ENCODE measurements around the gene WNT11.
"Not testable (repeated sequence)": the region's sequence is repeated elsewhere in the genome, so short reads cannot be mapped to it uniquely, and the experiment has no call there.

WNT11 gene

DNA sequence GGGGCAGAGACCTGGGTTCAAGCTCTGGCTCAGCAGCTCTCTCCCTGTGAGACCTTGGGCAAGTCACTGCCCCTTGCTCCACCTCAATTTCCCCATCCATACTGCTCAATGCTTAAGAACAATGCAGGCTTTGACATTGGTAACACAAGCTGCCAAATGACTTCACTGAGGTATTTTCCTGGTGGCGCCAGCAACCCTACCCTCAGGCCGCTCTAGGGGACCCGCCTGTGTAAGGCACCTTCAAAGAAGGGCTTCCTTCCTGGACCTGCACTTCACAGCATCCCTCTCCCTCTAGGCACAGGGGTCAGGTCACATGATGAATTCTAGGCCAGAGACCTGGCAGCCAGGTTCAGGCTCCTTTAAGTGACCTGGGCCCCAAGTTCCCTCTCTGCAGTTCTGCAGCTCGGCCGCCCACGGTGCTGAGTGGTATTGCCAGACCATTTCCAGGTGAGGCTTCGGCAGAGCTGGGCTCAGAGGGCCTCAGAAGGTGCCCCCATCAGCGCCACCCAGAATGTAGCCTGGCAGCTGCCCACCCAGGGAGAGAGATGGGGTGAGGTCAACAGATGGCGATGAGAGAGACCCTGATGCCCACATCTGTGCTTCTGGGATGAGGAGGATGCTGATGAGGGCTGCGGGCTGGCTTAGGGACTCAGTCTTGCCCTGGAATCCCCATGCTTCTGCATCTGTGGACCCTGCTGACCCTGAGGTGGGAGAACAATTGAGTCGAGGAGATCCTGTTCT, 4.5 kb downstream of the WNT11 start:
- no peak for DNase-seq (ENCODE audit: low spot score)

DNA sequence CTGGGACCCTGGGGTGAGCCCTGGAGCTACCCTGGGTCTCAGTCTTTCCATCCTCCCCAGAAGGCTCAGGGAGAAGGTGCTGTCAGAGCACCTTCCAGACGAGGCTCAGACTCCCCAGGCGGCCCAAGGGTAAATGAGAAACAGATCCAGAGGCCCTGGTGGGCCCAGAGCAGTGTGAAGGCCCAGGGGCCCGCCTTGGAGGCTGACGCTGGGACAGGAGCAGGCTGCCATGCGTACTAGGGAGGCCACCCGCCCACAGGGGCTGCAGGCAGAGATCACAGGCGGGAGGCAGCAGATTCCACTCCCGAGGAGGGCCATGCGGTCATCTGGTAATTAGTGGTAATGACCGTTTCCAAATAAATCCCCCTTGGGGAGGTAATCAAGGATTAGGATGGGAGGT, 5.2 kb downstream of the WNT11 start:
- no peak for DNase-seq (ENCODE audit: low spot score)

DNA sequence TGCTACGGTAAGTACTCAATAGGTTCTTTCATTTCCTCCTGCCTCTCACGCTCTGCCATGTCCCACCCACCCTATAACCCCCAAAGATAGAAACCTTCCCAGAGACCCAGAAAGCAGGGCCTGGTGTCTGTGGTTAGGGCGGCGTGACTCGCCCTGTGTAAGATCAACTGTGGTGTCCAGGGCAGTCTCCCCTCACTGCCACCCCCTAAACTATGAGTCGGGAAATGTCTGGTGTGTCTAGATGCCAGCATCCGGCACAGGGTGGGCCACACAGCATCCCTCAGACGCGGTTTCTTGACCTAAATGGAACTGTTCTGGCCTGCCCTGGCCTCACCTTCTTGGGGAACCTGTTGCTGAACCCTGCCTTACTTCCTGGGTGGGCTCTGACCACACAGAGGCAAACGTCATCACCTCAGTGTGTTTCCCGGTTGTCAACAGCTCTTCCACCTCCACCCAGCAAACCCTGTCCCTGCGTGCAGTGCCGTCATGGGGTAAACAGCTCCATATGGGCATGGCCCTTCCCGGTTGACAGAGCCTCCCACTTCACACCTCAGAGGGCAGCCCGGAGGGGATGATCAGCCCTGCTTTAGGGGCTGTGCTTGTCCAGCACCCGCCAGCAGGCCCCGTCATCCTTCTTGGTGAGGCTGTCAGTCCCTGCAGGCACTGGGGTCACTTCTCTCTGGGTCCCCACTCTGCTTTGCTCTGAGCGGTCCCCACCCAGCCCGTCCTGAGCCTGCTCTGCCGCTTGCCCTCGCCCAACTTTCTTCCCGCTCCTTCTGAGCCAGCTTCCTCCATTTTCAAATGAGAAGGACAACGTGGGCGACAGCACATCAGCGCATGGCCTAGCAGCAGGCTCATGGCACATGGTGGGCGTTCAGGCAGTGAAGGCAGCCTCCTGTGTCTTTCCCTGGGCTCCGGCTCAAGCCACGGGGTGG, 6.0 kb downstream of the WNT11 start:
- DNase-seq (ENCODE audit: low spot score), result no peak

DNA sequence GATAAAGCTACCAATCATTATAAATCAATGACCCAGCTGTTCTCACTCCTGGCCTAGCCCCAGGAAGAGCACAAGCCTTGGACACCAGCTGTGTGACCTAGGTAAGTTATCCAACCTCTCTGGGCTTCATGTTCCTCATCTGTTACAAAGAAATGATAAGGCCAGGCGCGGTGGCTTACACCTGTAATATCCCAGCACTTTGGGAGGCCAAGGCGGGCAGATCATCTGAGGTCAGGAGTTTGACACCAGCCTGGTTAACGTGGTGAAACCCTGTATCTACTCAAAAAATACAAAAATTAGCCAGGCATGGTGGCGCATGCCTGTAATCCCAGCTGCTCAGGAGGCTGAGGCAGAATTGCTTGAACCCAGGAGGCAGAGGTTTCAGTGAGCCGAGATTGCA, 7.6 kb downstream of the WNT11 start:
- DNase-seq (ENCODE audit: low spot score), result not testable (repeated sequence)

DNA sequence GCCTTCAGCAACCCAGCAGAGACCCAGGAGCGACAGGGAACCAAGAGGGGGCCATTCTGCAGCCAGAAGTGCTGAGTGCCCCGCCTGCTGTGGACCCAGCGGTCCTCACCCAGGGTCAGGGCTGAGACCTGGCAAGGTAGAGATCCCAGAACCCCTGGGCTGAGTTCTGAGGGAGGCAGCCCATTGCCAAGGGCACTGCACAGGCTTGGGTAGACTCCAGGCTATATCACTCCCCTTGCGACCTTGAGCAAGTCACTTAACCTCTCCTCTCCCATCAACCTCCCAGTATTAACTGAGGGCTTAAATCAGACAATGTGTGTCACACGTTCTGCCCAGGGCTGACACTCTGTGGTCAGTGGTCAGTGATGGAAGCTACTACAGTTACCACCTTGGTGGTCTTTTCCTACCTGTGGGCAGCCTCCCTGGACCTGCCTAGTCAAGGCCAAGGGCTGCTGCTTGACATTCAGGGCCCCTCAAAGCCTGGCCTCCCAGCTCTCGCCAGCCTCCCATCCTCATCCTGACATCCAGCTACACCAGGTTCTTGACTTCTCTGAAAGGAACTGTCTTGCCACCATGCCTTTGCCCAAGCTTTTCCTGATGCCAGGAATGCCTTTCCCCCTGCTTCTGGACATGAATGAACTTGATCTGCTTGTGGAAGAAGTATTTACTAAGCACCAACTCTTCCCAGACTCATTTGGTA, 8.2 kb downstream of the WNT11 start:
- DNase-seq (ENCODE audit: low spot score), result no peak

DNA sequence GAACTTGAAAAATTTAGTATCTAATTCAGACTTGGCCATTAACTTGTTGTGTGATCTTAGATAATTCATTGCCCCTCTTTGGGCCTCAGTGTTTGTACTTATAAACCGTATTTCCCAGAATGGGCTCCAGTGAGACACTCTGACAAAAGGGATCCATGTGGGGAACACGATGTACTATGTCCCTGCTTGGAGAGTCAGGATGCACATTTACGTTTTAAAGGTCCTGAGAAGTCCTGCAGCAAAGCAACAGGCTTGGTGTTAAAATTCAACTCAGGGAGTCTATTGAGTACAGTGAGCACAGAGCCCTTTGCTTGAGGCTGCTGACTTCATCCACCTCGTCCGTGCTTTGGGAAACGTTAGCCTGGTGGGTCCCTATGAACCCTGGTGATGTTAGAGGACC, 9.0 kb downstream of the WNT11 start:
- no peak for DNase-seq (ENCODE audit: low spot score)

DNA sequence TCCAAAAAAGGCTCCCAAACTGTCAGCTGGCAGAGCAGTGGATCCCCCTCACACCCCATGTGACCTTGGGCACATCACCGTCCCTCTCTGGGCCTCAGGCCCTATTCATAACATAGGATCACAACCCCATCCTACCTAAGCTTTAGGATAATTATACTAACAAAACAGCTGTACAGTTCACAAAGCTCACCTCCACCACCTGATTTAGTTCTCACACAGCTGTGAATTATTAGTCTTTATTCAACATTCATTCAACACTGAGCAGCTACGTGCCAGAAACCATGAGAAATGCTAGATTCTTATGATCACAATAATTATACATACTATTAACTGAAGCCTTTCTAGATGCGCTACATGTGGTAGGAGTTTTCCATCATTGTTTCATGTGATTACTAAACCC, 9.5 kb downstream of the WNT11 start:
- no peak for DNase-seq (ENCODE audit: low spot score)

DNA sequence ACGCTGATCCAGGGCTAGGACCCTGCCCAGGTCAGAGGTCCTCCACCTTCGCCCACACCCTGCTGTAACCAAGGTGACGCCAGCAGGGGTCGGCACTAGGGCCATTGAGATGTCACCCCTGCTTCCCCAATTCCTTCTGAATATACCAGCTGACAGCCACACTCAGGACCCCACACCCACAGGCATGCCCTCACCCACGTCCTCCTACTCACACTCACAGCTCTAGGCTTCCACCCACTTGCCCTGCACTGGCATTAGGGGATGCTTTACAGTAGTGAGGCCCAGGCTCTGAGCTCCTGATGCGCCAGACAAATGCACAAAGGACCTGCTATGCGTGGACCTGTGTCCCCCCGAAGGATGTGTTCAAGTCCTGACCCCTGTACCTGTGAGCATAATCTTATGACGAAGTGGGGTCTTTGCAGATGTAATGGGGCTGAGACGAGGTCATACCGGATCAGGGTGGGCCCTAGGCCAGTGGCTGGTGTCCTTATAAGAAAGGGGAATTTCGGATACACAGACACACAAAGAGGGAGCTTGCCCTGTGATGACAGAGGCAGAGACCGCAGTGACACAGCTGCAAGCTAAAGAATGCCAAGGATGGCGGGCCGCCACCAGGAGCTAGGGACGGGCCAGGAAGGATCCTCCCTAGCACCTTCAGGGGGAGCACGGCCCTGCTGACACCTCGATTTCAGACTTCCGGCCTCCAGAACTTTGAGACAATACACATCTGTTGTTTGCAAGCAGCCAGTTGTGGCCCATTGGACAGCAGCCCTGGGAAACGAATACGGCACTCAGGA, 11.2 kb downstream of the WNT11 start:
- no peak for DNase-seq (ENCODE audit: low spot score)

DNA sequence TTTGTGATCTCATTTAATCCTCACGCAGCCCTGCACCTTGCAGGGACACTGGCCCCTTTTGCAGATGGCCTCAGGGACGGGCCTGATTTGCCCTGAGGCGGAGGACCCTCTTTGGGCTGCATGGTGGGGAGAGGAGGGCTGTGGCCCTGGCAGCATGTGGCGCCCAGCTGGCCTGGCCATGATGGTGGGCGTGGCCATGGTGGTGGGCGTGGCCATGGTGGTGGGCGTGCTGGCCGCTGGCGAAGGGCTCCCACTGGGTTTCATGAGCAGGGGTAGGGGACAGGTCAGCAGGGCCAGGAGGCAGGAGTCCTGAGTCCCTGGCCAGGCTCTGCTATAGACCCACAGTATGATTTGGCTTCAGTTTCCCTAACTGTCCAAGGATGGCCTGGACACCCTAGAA, 13.1 kb downstream of the WNT11 start:
- DNase-seq (ENCODE audit: low spot score), result no peak

DNA sequence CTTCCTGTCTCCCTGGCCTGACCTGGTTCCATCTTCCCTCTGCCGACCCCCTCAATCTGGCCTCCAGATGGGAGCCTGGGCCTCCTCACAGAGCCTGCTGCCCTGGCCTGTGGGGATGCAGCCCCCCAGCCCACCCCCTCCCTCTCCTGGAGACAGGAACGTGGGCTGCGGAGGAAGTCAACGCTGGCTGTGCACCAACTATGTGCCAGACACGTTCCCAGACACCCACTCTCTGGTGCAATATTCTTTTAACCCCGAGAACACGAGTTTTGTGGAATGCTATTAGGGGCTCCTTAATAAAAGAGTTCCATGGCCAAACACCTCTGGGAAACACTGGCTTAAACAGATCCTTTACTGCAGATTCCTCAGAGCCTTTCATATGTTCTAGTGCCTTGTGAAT, 15.9 kb downstream of the WNT11 start:
- DNase-seq (ENCODE audit: low spot score), result no peak

DNA sequence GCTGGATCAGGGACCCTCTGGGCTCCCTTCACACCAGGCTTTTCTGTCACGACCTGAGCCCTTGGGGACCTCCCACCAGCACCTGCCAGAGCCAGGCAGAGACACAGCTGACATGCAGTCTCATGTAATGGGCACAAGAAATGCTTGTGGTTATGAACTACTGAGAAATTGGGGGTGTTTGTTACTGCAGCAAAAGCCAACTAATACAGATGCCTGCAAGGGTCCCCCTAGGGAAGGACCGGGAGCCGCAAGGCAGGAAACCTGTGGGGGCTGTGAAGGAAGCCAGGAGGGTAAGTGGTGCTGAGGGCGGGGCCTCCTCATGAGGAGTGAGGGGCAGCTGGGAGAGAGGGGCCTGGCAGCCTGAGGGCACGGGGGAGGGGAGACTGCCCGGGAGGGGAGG, 16.6 kb downstream of the WNT11 start:
- DNase-seq (ENCODE audit: low spot score), result no peak

DNA sequence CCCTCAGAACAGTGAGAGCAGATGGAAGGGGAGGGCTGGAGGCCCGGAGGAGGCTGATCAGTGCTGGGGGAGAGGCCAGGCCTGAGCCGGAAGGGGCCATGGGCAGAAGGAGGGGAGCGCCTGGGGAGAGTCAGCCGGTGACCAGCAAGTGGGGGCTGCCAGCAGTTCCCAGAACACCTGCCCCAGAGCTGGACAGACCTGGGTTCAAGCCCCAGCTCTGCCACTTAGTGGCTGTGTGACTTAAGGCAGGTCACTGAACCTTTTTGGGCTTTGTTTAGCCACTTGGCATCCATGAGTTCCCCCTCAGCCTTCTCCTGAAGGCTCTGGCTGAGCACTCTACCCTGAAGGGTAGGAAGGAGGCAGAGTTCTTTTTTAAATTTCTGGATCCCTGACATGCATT, 17.4 kb downstream of the WNT11 start:
- DNase-seq (ENCODE audit: low spot score), result no peak

DNA sequence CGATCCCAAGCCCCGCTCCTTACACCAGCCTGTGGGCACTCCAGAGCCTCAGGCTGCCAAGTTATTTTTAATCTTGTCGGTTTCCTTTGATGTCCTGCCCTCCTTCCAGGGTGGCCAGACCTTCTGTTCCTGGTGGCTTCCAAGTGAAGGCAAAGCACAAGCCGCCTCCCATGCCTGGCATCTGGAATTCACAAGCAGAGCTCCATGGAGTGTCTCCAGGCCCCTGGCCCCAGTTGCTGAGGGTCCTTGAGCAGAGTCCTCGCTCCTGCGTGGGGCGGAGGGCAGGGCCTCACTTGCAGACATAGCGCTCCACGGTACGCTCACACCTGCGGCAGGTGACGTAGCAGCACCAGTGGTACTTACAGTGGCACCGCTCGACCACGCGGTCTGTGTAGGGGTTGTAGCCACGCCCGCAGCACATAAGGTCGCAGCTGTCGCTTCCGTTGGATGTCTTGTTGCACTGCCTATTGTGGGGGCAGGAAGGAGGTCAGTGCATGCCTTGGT, 19.5 kb downstream of the WNT11 start:
- DNase-seq (ENCODE audit: low spot score), result no peak

DNA sequence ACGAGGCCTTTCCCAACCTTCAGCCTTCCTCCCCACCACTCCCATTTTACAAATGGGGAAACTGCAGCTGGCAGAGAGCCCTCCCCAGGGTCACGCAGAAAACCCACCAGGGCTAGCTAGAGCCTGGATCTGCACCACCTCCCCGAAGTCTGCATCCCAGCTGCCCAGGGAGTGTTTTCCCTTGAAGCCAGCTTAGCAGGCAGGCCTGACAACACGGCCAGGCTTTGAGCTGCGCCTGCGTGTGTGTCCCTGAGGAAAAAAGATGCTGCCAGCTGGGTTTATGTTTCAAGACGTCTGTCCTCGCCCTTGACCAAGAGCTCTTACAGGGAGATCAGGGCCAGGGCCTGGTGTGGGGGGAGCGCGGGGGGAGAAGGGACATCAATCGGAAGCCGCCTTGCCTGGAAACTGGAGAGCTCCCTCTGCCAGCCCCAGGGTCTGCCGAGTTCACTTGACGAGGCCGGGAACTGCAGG, 20.3 kb downstream of the WNT11 start:
- no peak for DNase-seq (ENCODE audit: low spot score)

DNA sequence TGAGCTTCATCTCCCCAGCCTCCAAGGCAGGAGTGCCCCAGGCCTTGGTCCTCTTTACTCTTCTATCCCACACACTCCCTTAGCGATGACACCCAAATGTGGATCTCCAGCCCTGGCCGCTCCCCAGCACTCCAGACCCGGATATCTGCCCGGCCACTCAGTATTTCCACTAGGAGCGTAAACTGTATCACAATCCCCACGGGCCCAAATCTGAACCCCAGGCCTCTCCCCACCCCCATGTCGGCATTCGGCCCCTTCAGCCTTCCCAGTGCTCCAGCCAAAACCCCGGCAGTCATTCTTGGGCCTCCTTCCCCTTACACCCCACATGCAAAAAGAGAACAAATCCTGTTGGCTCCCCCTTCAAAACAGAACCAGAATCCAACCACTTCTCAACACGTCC, 20.8 kb downstream of the WNT11 start:
- no peak for DNase-seq (ENCODE audit: low spot score)

DNA sequence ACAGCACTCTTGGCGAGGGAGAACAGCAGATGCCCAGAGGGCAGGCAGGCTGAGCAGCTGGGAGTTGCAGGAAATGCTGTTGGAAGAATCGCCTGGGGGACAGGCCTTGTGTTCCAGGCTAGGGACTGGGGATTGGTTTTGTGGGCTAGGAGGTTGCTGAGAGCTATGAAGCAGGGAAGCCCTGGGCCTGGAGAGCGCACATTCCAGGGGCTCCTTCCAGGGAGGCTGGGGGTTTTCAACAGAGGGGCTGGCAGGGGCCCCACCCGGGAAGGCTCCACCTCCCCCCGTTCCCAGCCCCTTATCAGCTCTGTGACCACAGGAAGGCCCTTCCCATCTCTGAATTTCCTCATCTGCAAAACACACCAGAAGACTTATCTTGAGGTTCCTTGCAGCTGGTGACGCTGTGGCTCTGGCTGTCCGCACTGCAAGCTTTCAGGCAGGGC, 21.7 kb downstream of the WNT11 start:
- no peak for DNase-seq (ENCODE audit: low spot score)

DNA sequence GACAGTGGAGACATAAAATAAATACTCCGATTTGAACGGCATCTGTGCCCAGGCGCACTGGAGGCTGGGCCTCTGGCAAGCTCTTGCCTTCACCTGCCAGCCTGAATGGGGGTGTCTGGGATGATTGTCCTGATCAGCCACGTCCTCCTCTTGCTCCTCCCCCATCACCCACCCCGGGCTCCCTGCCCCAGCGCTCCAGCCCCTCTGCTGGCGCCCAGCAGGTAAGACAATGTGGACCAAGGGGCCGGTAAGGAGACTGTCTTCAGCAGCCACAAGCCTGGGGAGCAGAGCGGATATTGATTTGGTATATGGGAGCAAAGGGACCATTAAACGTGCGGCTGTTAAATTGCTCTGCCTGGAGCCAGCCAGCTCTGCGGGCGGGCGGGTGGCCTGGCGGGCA, 24.9 kb downstream of the WNT11 start:
- DNase-seq (ENCODE audit: low spot score), result no peak

DNA sequence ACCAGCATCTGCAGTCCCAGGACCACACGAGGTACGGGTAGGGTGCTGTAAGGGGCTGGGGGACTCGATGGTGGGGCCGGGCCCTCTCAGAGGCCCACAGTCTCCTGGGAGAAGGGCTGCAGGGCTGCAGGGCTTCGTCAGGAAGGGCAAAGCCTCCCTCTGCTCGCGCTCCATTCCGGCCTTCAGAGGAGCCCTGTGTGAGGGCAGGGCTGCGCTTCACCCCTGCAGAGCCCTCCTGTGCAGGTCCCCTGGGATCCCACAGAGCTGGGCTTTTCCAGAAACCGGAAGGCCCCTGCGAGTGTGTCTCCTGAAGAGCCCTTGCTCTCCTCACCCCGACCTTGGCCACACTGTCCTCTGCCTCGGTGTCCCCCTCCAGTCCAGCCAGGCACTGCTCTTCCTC, 27.2 kb downstream of the WNT11 start:
- no peak for DNase-seq (ENCODE audit: low spot score)

DNA sequence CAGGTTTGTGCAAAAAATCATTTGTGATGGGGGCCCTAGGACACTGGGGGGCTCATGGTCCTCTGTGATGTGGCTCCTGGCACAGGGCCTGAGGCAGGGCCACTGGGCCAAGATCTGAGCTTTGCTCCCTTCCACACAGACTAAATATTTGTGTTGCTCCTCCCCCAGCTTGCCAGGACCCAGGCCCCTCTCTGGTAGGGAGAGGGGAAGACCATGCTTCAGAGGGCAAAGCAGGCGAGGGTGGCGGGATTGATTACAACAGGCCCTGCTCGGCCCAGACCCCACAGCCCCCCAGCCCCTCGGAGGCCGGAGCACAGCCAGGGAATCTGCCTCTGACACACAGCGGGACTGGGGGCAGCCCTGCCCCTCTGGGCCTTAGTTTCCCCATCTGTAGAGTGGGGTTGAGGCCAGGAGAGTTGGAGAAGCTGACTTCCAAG, 29.0 kb downstream of the WNT11 start:
- no peak for DNase-seq (ENCODE audit: low spot score)

DNA sequence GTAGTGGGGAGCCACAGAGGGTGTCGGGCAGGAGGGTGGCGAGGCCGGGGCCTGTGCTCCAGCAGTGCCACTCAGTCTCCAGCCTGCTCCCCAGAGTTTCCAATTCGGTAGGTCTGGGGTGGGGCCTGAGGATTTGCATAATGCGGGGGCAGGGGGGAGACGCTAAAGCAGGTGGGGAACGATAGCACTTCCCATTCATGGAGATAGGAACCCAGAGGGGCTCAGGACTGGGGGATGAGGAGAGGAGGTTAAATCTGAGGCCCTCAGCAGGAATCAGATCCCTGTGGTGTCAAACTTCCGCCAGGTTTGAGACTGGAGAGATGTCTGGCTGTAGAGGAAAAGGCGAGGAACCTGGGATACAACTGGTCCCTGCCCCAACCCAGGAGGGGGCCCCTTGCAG, 29.8 kb downstream of the WNT11 start:
- DNase-seq (ENCODE audit: low spot score), result no peak

DNA sequence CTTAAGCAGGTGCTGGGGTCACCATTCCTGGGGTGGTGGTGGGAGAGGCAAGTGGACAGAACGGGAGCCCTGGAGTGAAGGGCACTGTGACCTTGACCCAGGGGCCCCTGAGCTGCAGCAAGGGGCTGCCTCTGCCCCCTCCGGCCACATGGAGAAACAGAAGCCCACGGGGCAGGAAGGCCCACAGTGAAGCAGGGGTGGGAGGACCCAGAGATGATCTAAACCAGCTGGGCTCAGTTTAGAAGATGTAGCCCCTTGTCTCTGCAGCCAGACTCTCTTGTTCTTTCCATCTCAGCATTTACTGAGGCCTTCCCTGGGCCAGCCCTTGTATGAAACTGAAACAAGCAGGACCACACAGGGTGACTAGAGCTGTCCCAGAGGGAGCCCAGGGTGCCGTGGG, 30.5 kb downstream of the WNT11 start:
- DNase-seq (ENCODE audit: low spot score), result no peak

DNA sequence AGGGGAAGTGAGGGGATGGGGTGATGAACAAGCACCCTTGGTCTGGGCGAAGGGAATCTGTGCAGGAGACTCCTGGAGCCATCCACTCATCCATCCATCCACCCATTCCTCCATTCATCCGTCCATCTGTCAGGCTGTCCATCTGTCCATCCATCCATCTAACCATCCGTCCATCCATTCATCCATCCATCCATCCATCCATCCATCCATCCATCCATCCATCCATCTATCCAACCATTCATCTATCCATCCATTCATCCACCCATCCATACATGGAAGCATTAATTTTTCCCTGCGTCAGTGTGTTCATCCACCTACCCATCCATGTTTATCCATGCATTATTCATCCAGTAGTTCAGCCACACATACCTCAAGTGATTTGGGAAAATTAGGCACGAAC, 32.0 kb downstream of the WNT11 start:
- no peak for DNase-seq (ENCODE audit: low spot score)
